WTC11 (cell line): ENCODE results near the gene RTN4RL1. TPM values are rescaled to one million over a fixed set of nuclear protein-coding genes. Genes with fewer than 3 reads are reported as not detected.

ENCODE experiments used
- ATAC-seq: fragments of 200-7000 bp; cut with Tn5 transposase; 2 replicates; pipeline ENCODE4 v1.10.0; 2021; ENCODE audit warnings: mild to moderate bottlenecking, moderate library complexity
- CTCF ChIA-PET: fragments of 300-600 bp; sonication (Branson Sonifier 250); formaldehyde crosslinking; loops from one replicate; lab custom pipeline; 2021; ENCODE audit warnings: antibody characterized with exemption; lab: Charles Lee
- POLR2A ChIA-PET: fragments of 350-600 bp; sonication (Branson Sonifier 250); formaldehyde crosslinking; loops from one replicate; lab custom pipeline; 2021; ENCODE audit warnings: antibody characterized with exemption; lab: Charles Lee
- DNase-seq: peaks from one replicate; pipeline ENCODE4 v3.0.0; 2021; ENCODE audit warnings: low spot score
- H3K27ac Mint-ChIP-seq: 2 replicates; pipeline ENCODE4 v1.8.0; 2021; ENCODE audit warnings: mixed read lengths
- H3K27me3 Mint-ChIP-seq: 2 replicates; pipeline ENCODE4 v1.8.0; 2021; ENCODE audit warnings: low read depth, mild to moderate bottlenecking, moderate library complexity, mixed read lengths
- H3K36me3 Mint-ChIP-seq: 2 replicates; pipeline ENCODE4 v1.8.0; 2021; ENCODE audit warnings: mixed read lengths
- H3K4me1 Mint-ChIP-seq: 2 replicates; pipeline ENCODE4 v1.8.0; 2022; ENCODE audit warnings: mixed read lengths
- H3K4me3 Mint-ChIP-seq: 2 replicates; pipeline ENCODE4 v1.8.0; 2021; ENCODE audit warnings: mild to moderate bottlenecking, moderate library complexity, mixed read lengths
- H3K9me3 Mint-ChIP-seq: 2 replicates; pipeline ENCODE4 v1.8.0; 2021; ENCODE audit warnings: mixed read lengths
- CBFB ChIP-seq: sonication (generic); formaldehyde crosslinking; IDR thresholded peaks from 2 replicates; pipeline ENCODE4 v1.8.1; 2022; ENCODE audit warnings: mild to moderate bottlenecking, low read depth, missing genetic modification reagents
- EMX1 ChIP-seq: fragments of 250-450 bp; sonication (Bioruptor Pico); IDR thresholded peaks from 2 replicates; pipeline ENCODE4 v1.8.0; 2021; ENCODE audit warnings: mild to moderate bottlenecking
- ETV6 ChIP-seq: sonication (generic); formaldehyde crosslinking; IDR thresholded peaks from 2 replicates; pipeline ENCODE4 v1.8.1; 2022; ENCODE audit warnings: mild to moderate bottlenecking, missing genetic modification reagents
- FOXJ3 ChIP-seq: sonication (generic); formaldehyde crosslinking; IDR thresholded peaks from 2 replicates; pipeline ENCODE4 v1.9.0; 2021; ENCODE audit warnings: missing genetic modification reagents, mild to moderate bottlenecking, borderline replicate concordance
- GABPB1 ChIP-seq: sonication (generic); formaldehyde crosslinking; IDR thresholded peaks from 2 replicates; pipeline ENCODE4 v1.8.1; 2023; ENCODE audit warnings: mild to moderate bottlenecking, missing genetic modification reagents
- SP1 ChIP-seq: sonication (generic); formaldehyde crosslinking; conservative IDR thresholded peaks from 2 replicates; pipeline ENCODE4 v1.8.1; 2022; ENCODE audit warnings: missing genetic modification reagents
- ZNF232 ChIP-seq: sonication (generic); formaldehyde crosslinking; IDR thresholded peaks from 2 replicates; pipeline ENCODE4 v1.8.0; 2022; ENCODE audit warnings: mild to moderate bottlenecking, missing genetic modification reagents
- total RNA-seq: library from RNA; stranded (reverse); gene quantifications from 3 replicates; pipeline ENCODE4 v1.2.3, GENCODE V29; 2021
- TF ChIP-seq, protein P1 (sequence below): sonication (generic); formaldehyde crosslinking; IDR thresholded peaks from 2 replicates; pipeline ENCODE4 v1.8.1; 2023; ENCODE audit warnings: mild to moderate bottlenecking, missing genetic modification reagents
- TF ChIP-seq, protein P2 (sequence below): sonication (generic); formaldehyde crosslinking; IDR thresholded peaks from 2 replicates; pipeline ENCODE4 v1.8.1; 2023; ENCODE audit warnings: mild to moderate bottlenecking, missing genetic modification reagents
- TF ChIP-seq, protein P3 (sequence below): sonication (generic); formaldehyde crosslinking; IDR thresholded peaks from 2 replicates; pipeline ENCODE4 v1.8.0; 2022; ENCODE audit warnings: mild to moderate bottlenecking, missing genetic modification reagents
- TF ChIP-seq, protein P4 (sequence below): fragments of 250-450 bp; sonication (Bioruptor Pico); conservative IDR thresholded peaks from 2 replicates; pipeline ENCODE4 v1.9.0; 2021; ENCODE audit warnings: mild to moderate bottlenecking
- TF ChIP-seq, protein P5 (sequence below): sonication (generic); formaldehyde crosslinking; IDR thresholded peaks from 2 replicates; pipeline ENCODE4 v1.8.1; 2023; ENCODE audit warnings: mild to moderate bottlenecking, missing genetic modification reagents, moderate library complexity
- TF ChIP-seq, protein P6 (sequence below): fragments of 200-600 bp; IDR thresholded peaks from 2 replicates; pipeline ENCODE4 v1.8.0; 2022; ENCODE audit warnings: antibody characterized with exemption
- TF ChIP-seq, protein P7 (sequence below): fragments of 250-450 bp; sonication (Bioruptor Pico); IDR thresholded peaks from 2 replicates; pipeline ENCODE4 v1.9.0; 2021; ENCODE audit warnings: mild to moderate bottlenecking, borderline replicate concordance

RTN4RL1 gene
- total RNA-seq, 1 experiment from 2014 or later = 0.72 TPM

DNA sequence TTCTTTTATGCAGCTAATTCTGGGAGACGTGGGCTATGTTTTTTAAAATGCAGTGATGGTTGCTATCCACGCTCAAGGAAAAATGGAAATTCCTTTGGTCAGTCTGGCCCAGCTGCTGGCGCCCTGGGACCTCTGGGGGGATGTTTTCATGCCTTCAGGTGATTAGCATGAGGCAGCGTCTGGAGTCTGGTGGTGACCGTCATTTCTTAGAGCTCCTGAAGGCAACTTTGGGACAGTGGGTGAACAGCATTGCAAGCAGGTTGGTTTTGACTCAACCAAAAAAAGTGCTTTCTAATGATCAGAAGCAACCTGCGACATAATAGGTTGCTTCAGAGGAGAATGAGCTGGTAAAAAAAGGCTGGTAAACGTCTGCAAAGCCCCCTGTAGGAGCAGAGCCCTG is 113.0 kb downstream of the RTN4RL1 start (continued):
- TF ChIP-seq, protein P1, sequence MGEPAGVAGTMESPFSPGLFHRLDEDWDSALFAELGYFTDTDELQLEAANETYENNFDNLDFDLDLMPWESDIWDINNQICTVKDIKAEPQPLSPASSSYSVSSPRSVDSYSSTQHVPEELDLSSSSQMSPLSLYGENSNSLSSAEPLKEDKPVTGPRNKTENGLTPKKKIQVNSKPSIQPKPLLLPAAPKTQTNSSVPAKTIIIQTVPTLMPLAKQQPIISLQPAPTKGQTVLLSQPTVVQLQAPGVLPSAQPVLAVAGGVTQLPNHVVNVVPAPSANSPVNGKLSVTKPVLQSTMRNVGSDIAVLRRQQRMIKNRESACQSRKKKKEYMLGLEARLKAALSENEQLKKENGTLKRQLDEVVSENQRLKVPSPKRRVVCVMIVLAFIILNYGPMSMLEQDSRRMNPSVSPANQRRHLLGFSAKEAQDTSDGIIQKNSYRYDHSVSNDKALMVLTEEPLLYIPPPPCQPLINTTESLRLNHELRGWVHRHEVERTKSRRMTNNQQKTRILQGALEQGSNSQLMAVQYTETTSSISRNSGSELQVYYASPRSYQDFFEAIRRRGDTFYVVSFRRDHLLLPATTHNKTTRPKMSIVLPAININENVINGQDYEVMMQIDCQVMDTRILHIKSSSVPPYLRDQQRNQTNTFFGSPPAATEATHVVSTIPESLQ (CRISPR knock-in tag) = no peak
- TF ChIP-seq, protein P2, sequence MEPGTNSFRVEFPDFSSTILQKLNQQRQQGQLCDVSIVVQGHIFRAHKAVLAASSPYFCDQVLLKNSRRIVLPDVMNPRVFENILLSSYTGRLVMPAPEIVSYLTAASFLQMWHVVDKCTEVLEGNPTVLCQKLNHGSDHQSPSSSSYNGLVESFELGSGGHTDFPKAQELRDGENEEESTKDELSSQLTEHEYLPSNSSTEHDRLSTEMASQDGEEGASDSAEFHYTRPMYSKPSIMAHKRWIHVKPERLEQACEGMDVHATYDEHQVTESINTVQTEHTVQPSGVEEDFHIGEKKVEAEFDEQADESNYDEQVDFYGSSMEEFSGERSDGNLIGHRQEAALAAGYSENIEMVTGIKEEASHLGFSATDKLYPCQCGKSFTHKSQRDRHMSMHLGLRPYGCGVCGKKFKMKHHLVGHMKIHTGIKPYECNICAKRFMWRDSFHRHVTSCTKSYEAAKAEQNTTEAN (CRISPR knock-in tag) = no peak

DNA sequence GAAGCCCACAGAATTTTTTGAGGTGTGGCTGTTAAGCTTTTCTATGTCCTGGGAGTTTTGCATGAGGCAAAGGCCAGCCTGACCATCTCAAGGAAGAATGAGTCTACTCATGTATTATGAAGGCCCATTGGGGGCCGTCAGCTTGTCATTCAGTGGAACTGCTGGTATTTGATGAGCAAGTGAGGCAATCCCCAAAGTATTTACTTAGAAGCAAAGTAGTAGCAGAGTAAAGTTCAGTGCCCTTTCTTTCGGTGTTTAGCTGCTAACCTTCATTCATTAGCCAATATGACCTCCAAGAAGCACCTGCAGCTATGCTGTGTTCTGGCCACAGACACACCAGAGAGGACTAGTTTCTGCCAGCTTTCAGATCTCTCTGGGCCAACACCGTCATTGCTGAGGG is 115.1 kb downstream of the RTN4RL1 start:
- Mint-ChIP-seq H3K27me3 (peaks cover 96% of the 10 kb centered on the region), H3K9me3 (no peaks in the 10 kb centered on the region), H3K4me1 (peaks cover 5% of the 10 kb centered on the region), H3K27ac (no peak overlapping the region), H3K4me3 (no peak overlapping the region), H3K36me3 (no peaks in the 10 kb centered on the region)
- TF ChIP-seq, protein P3, sequence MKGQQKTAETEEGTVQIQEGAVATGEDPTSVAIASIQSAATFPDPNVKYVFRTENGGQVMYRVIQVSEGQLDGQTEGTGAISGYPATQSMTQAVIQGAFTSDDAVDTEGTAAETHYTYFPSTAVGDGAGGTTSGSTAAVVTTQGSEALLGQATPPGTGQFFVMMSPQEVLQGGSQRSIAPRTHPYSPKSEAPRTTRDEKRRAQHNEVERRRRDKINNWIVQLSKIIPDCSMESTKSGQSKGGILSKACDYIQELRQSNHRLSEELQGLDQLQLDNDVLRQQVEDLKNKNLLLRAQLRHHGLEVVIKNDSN = no peak
- TF ChIP-seq CBFB (CRISPR knock-in tag) = no peak
- no peak for TF ChIP-seq GABPB1 (CRISPR knock-in tag)
- TF ChIP-seq, protein P2 (CRISPR knock-in tag) = no peak
- TF ChIP-seq FOXJ3 (CRISPR knock-in tag) = no peak
- TF ChIP-seq, protein P4, sequence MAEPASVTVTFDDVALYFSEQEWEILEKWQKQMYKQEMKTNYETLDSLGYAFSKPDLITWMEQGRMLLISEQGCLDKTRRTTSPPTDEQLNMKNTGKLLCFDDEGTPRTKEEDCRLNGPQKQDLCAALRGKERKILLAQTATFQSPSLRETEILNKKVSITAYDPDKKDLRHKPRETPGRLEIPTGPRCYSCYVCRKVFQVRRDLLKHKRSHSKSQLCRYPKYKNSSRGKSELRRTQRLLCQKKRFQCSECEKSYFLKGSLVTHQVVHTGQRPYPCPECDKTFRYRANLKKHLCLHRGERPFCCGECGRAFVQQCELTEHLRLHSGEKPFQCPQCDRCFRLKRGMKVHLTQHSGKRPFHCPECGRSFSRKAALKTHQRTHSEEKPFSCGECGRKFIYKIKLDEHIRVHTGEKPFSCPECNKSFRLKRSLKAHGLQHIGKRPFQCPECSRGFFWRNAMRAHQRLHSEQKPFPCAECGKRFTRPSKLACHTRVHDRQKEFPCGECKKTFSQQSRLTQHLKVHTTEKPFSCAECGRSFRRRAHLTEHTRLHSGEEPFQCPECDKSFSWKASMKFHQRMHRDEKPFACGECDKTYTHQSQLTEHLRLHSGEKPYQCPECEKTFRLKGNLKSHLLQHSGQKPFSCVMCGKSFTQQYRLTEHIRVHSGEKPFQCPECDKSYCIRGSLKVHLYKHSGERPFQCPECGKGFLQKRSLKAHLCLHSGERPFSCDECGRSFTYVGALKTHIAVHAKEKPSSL (CRISPR knock-in tag) = no peak
- CTCF ChIA-PET = interaction anchor here (0.9 to 2.2 kb wide), 8 partner anchors 17 to 335 kb away, joined by 3 to 12 read pairs (median 6); partner anchors contain the start of genes HIC1 and RTN4RL1
- no peak for ATAC-seq
- POLR2A ChIA-PET = no interaction called here
- DNase-seq = no peak

DNA sequence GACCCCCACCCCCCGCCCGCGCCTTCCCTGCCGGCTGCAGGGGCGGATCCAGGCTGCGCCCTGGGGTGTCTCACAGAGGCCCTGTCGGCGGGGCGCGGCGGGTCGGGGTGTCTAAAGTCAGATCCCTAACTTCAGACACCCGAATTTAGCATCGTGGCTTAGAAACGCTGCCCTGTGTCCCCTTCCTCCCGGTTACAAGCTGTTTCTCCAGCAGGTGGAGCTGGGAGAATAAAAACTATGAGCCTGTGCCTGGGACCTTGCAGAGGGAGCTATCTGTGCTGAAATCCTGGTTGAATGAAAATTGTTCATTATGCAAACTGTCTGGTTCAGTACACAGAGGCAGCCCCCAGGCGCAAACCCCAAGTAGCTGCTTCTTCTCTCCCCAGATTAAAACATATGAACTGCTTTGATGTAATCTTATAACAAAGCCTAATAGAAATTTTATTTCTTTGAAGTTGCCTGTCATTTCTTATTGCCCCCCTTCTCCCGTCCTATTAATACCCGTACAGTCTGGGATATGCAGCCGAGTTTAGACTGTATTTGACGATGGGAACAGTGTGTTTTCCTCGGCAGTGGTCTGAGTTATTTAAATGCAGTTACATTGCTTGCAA is 116.3 kb downstream of the RTN4RL1 start:
- peak; percentile 87 for ATAC-seq
- H3K9me3 Mint-ChIP-seq = no peaks in the 10 kb centered on the region
- CTCF ChIA-PET = interaction anchor here (0.5 to 2.2 kb wide), 42 partner anchors 10 to 336 kb away, joined by 3 to 47 read pairs (median 4); partner anchors contain the start of genes DPH1, HIC1, OVCA2 and RILP
- H3K27ac Mint-ChIP-seq = no peak overlapping the region
- peak overlapping the region; percentile 63 for H3K4me3 Mint-ChIP-seq
- POLR2A ChIA-PET = interaction anchor here (0.6 to 0.7 kb wide), 3 partner anchors 87 to 133 kb away, joined by 3 read pairs; partner anchors contain the start of gene OVCA2
- peaks cover 98% of the 10 kb centered on the region for H3K27me3 Mint-ChIP-seq
- DNase-seq = peak; percentile 69
- no peaks in the 10 kb centered on the region for H3K36me3 Mint-ChIP-seq
- peaks cover 2% of the 10 kb centered on the region for H3K4me1 Mint-ChIP-seq
- TF ChIP-seq, protein P5, sequence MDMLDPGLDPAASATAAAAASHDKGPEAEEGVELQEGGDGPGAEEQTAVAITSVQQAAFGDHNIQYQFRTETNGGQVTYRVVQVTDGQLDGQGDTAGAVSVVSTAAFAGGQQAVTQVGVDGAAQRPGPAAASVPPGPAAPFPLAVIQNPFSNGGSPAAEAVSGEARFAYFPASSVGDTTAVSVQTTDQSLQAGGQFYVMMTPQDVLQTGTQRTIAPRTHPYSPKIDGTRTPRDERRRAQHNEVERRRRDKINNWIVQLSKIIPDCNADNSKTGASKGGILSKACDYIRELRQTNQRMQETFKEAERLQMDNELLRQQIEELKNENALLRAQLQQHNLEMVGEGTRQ (CRISPR knock-in tag) = peak; percentile 25; the same call in 1 of the 2 replicates
- TF ChIP-seq, protein P6, sequence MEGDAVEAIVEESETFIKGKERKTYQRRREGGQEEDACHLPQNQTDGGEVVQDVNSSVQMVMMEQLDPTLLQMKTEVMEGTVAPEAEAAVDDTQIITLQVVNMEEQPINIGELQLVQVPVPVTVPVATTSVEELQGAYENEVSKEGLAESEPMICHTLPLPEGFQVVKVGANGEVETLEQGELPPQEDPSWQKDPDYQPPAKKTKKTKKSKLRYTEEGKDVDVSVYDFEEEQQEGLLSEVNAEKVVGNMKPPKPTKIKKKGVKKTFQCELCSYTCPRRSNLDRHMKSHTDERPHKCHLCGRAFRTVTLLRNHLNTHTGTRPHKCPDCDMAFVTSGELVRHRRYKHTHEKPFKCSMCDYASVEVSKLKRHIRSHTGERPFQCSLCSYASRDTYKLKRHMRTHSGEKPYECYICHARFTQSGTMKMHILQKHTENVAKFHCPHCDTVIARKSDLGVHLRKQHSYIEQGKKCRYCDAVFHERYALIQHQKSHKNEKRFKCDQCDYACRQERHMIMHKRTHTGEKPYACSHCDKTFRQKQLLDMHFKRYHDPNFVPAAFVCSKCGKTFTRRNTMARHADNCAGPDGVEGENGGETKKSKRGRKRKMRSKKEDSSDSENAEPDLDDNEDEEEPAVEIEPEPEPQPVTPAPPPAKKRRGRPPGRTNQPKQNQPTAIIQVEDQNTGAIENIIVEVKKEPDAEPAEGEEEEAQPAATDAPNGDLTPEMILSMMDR = peak; percentile 40; the same call in 1 of the 2 replicates
- TF ChIP-seq, protein P7, sequence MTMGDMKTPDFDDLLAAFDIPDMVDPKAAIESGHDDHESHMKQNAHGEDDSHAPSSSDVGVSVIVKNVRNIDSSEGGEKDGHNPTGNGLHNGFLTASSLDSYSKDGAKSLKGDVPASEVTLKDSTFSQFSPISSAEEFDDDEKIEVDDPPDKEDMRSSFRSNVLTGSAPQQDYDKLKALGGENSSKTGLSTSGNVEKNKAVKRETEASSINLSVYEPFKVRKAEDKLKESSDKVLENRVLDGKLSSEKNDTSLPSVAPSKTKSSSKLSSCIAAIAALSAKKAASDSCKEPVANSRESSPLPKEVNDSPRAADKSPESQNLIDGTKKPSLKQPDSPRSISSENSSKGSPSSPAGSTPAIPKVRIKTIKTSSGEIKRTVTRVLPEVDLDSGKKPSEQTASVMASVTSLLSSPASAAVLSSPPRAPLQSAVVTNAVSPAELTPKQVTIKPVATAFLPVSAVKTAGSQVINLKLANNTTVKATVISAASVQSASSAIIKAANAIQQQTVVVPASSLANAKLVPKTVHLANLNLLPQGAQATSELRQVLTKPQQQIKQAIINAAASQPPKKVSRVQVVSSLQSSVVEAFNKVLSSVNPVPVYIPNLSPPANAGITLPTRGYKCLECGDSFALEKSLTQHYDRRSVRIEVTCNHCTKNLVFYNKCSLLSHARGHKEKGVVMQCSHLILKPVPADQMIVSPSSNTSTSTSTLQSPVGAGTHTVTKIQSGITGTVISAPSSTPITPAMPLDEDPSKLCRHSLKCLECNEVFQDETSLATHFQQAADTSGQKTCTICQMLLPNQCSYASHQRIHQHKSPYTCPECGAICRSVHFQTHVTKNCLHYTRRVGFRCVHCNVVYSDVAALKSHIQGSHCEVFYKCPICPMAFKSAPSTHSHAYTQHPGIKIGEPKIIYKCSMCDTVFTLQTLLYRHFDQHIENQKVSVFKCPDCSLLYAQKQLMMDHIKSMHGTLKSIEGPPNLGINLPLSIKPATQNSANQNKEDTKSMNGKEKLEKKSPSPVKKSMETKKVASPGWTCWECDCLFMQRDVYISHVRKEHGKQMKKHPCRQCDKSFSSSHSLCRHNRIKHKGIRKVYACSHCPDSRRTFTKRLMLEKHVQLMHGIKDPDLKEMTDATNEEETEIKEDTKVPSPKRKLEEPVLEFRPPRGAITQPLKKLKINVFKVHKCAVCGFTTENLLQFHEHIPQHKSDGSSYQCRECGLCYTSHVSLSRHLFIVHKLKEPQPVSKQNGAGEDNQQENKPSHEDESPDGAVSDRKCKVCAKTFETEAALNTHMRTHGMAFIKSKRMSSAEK = no peak
- TF ChIP-seq EMX1 (CRISPR knock-in tag) (no peak), ETV6 (no peak), ZNF232 (CRISPR knock-in tag) (0 out of 2 replicates have a peak, but pooled peaks have one; percentile 2), GABPB1 (CRISPR knock-in tag) (no peak), SP1 (CRISPR knock-in tag) (peak; percentile 42; the same call in 1 of the 2 replicates)
